ENCODE measurements around the gene HHEX.

HHEX gene

DNA sequence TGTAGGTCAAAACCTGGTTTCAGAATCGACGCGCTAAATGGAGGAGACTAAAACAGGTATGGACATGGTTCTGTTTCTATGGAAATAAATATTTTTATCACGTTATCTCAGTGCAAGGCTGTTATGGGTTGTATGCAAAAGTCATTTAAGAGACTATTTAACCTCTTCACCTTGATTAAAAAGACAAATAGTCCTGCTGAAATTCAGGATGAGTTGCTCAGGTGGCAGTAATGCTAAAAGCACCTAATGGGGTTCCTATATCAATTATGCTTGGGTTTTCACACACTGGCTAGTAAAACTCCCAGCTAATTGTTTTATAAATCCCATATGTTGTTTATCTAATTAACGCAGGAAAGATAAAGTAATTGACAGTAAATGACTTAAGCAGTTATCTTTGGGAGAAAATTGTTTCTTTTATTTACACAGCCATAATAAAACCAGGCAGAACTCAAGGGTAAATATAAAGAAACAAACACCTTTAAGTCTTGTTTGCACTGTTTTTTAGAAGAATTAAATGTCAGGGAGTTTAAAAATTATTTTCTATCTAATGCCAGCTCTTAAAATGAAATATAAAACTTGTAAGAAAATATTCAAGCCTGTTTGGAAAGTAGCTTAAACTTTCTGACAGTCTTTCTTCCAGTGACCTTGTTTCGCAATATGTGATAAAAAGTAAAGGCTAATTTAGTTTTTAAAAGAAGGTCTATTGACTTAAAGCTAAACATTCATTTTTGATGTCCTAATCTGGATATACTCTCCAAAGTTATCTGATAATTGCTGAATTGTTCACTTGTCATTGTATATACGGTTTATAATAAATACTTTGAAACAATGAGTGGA, 3.2 kb downstream of the HHEX start:
- H3K9me3 ChIP-seq = peaks cover 0 to 4% (median 0%) of the 10 kb centered on the region in 3 donors
- intact Hi-C loops (cut with DNase I; ENCODE audit: low total_unique reads) = loop anchor here (5.0 to 10.0 kb wide), 3 partner anchors 59 to 152 kb away; partner anchors contain the start of genes EXOC6 and KIF11
- H3K36me3 ChIP-seq = no peaks in the 10 kb centered on the region
- TF ChIP-seq CTCF (IDR thresholded peaks at IDR 0.05) = no peak
- peak overlapping the region in 1 of 2 donors; percentile 63 for H3K4me3 ChIP-seq
- no peak for DNase-seq
- peaks cover 0 to 23% (median 19%) of the 10 kb centered on the region in 4 donors for H3K4me1 ChIP-seq
- H3K27me3 ChIP-seq = peaks cover 0 to 31% of the 10 kb centered on the region in 2 donors
- H3K27ac ChIP-seq = no peak overlapping the region

- no peaks in the 10 kb centered on the region for H3K36me3 ChIP-seq
- H3K4me3 ChIP-seq = no peak overlapping the region
- H3K27me3 ChIP-seq = peaks cover 0 to 31% of the 10 kb centered on the region in 2 donors
- intact Hi-C loops (cut with DNase I; ENCODE audit: low total_unique reads) = loop anchor here (5.0 to 10.0 kb wide), 3 partner anchors 59 to 151 kb away; partner anchors contain the start of genes EXOC6 and KIF11
- no peak for DNase-seq
- TF ChIP-seq CTCF (IDR thresholded peaks at IDR 0.05) = no peak
- H3K27ac ChIP-seq = no peak overlapping the region
- H3K4me1 ChIP-seq = peaks cover 0 to 23% (median 19%) of the 10 kb centered on the region in 4 donors
- H3K9me3 ChIP-seq = peaks cover 0 to 4% (median 0%) of the 10 kb centered on the region in 3 donors
These were observed 3.8 kb downstream of the HHEX start for GRCh38 chr10:92693534-92693893.

DNA sequence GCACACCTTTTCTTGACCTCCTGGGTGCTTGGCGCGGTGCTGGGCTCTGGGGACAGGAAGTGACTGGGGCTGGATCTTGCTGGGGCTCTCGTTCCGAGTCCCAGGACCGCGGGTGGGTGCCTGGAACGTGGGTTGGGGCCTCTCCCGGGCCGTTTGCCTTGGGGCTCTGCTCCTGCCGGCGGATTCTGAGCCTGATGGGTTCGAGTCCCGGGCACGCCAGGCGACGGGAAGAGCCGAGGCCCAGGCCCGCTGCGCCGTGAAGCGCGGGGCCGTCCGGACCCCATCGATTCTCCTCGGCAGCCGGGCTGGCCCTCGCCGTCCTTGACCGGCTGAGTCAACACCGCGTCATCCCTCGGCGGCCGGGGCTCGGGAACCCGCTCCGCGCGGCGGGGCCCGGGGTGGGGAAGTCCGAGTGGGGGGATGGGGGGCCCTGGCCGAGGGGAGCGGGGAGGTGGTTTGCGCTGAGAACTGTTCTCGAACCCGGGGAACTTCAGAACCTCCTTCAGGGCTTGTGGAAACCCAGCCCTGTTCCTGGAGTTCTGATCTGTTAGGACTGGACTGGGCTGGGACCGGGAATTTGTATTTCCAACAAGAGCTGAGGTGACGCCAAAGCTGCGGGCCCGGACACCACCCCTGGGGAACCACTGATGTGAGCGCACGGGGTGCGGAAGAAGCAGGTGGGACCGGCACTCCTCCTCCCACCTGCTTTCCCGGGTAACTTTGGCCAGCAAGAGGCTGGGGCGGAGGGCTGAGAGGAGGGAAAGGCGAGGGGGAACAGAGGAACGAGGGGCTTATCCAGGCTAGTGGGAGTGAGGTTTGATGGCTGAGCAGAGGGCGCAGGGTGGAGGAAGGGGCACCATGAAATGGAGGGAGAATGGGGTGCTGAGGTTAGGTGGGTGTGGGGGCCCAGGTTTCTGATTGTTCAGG, 6.2 kb downstream of the HHEX start:
- no peak for TF ChIP-seq CTCF (IDR thresholded peaks at IDR 0.05)
- peaks cover 0 to 18% (median 13%) of the 10 kb centered on the region in 4 donors for H3K4me1 ChIP-seq
- peaks cover 0 to 12% of the 10 kb centered on the region in 2 donors for H3K27me3 ChIP-seq
- intact Hi-C loops (cut with DNase I; ENCODE audit: low total_unique reads) = loop anchor here (10.0 kb wide), 2 partner anchors 101 to 149 kb away; partner anchors contain the start of genes EXOC6 and KIF11
- peaks cover 0 to 4% (median 0%) of the 10 kb centered on the region in 3 donors for H3K9me3 ChIP-seq
- peak overlapping the region; percentile 51 to 52 for H3K27ac ChIP-seq
- DNase-seq = no peak
- peak overlapping the region; percentile 42 to 46 for H3K4me3 ChIP-seq
- no peaks in the 10 kb centered on the region for H3K36me3 ChIP-seq

DNA sequence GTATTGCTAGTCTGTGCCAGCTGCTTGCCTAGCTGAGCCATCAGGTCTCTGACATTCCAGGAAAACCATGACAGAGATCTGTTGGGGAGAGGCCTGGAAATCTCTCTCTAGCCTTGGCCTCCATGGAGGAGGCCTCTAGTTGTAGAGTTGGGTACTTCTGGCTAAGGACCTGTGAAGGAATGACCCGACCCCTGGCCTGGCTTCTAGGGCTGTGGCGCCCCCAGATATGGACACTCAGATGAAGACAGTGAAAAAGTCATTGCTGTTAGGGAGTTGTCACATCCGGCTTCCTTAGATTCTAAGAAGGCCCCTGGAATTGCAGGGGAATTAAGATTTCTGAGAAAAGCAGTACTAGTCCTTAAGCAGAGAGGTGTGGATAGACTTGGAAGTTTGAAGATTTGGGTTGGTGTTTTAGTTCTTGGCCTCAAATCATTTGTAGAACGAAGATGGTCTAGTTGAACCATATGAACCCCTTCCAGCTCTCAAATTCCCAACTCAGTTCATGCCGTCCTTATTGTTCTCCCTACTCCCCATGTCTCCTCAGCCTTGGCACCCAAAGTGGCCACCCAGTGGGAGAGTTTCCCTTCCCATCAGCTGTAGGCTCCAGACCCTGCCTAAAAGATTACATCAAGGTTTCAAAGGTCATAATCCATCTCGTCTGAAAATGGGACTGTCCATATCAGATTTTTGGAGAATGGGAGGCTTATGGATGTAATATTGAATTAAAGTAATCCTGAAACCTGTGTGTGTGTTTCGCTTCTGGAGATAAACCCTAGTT, 7.0 kb downstream of the HHEX start:
- DNase-seq = no peak
- Histone ChIP-seq H3K27ac (peak overlapping the region in 1 of 2 donors; percentile 52), H3K36me3 (no peaks in the 10 kb centered on the region), H3K4me3 (no peak overlapping the region), H3K27me3 (peaks cover 0 to 6% of the 10 kb centered on the region in 2 donors), H3K4me1 (peaks cover 0 to 18% (median 13%) of the 10 kb centered on the region in 4 donors), H3K9me3 (no peaks in the 10 kb centered on the region)
- intact Hi-C loops (cut with DNase I; ENCODE audit: low total_unique reads) = loop anchor here (10.0 kb wide), 2 partner anchors 102 to 148 kb away; partner anchors contain the start of genes EXOC6 and KIF11
- TF ChIP-seq CTCF (IDR thresholded peaks at IDR 0.05) = no peak

Measured in tibial artery (tissue), 4 donors.